IPS-NIHi7 (cell line): ENCODE results near the gene GEMIN4.
"Not testable (repeated sequence)": the region's sequence is repeated elsewhere in the genome, so short reads cannot be mapped to it uniquely, and the experiment has no call there.

ENCODE experiments used
- DNase-seq: peaks from one replicate; pipeline ENCODE4 v3.0.0; 2012; ENCODE audit warnings: mixed read lengths; ENCODE audit errors: extremely low spot score

Gene GEMIN4

DNA sequence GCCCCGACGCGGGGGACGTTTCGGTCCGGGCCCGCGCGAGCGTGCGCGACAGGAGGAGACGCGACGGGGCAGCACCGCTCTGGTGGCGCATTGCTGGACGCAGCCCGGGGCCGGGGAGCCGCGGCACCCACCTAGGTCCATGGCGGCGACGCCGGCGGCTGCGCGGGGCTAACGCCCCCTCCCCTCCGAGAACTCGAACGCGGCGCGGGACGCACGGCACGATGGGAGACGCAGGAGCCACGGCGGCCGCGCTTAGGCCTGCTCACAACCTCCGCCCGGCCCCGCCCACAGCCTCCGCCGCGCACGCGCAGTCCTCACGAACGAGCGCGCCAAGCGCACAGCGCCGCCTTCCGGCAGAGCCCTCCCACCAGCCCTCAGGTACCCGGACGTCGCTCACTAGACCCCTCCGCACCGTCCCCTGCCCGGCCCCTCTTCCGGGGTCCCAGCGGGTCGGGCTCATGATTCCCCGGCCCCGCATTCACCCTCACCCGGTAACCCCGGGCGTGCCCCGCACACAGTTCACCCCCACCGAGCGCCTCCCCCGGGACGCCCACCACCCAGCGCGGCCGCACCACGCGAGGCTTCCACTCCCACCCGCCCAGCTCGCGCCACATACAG lies at the start of gene GEMIN4:
TSS of gene GEMIN4 (minus strand) at position 263 of the 618 bp plus-strand sequence. CDS start at position 141, 122 bp downstream.
- DNase-seq = peak; percentile 98

- no peak for DNase-seq
Observed at GRCh38 chr17:801660-802059, 49.6 kb upstream of the GEMIN4 start.

GRCh38 chr17:800446-801242 lies 48.6 kb upstream of the GEMIN4 start:
- no peak for DNase-seq

- no peak for DNase-seq
Observed at GRCh38 chr17:799261-799660, 47.2 kb upstream of the GEMIN4 start.

DNA sequence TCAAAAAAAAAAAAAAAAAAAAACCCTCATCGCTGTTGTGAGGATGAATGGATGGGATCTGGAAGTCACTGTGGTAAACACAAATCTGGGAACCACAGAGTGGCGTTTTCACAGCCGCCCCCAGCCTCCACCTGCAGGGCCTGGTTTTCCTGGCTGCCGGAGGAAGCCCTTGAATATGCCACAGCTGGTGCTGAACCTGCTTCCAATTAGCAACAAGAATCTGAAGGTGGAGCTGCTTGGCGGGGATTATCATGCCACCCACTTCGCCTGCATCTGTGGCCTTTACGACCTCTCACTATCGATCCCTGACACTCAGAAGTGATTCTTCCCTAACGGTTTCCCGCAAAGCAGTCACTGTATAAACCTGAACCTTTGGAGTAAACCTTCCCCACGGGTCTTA lies 46.2 kb upstream of the GEMIN4 start:
- DNase-seq = no peak

DNA sequence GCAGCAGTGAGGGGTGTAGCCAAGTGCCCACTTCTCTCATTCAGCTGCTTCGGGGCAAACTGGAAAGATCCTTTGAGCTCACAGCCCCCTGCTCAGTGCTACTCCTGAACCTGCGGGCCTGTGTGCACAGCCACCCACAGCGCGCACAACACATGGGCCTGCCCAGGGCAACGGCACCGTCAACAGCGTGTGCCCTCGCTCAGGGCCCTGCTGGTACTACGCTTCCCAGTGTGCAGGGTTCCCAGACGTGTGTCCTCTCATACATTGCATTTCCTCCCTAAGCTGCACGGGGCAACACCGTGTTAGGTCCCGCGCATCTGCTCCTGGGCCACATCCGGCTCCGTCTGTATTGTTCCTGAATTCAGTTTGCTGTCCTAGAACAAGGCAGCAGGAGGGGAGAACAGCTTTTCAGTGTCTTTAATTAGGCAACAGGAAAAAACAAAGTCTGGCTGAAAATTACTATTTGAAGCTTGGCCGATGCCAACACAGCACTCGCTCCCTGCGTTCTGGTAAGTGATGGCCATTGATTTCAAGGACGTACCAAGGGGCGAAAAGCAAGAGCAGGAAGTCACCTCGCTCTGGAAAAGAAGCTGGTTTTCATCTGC lies 45.3 kb upstream of the GEMIN4 start:
- DNase-seq = no peak

GRCh38 chr17:796609-797008 lies 44.5 kb upstream of the GEMIN4 start:
- DNase-seq = no peak

DNA sequence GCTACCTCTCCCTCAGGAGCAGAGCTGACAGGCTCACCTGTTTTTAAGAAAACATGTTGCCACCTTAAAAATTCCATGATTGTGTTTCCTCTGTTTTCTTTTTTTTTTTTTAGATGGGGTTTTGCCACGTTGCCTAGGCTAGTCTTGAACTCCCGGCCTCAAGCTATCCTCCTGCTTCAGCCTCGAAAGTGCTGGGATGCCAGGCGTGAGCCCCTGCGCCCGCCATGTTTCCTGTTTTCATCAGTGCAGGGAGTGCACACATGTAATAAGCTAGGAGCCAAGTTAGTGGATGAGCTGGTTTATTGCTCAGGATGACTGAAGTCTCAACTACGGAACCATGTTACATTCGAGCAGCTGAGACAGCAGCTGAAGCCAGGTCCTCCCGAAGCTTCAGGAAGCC lies 43.7 kb upstream of the GEMIN4 start:
- no peak for DNase-seq

DNA sequence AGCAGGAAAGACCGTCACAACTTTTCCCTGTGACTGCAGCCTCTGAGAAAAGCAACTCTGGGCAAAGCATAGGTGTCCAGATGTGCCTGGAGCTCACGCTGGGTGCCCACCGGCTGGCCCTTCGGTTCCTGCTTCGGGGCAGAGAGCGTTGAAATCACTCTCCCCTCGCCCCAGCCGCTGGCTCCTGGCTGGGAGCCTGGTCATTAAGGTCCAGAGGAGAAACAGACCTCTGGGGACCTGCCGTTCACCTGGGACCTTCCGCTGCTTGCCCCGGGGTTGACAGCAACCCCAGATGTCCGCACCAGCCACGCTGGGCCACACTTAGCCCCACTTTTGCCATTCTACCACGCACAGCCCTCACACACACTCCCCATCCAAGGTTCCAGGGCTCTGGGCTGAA lies 43.2 kb upstream of the GEMIN4 start:
- no peak for DNase-seq

- peak; percentile 85 for DNase-seq
Observed at GRCh38 chr17:794876-795275, 42.8 kb upstream of the GEMIN4 start.

GRCh38 chr17:792277-792676 lies 40.2 kb upstream of the GEMIN4 start:
- DNase-seq = no peak

DNA sequence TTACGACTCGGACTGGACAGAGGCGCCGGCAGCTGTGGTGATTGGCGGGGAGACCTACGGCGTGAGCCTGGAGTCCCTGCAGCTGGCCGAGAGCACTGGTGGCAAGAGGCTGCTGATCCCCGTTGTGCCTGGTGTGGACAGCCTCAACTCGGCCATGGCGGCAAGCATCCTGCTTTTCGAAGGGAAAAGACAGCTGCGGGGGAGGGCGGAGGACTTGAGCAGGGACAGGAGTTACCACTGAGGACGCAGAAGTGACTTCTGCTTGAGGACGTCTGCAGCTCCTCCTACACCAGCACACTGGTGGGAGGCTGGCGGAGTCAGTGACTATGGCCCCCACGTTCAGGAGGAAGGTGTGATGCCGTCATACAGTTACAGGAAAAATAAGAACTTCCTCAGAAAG lies 39.8 kb upstream of the GEMIN4 start:
- DNase-seq = no peak

DNA sequence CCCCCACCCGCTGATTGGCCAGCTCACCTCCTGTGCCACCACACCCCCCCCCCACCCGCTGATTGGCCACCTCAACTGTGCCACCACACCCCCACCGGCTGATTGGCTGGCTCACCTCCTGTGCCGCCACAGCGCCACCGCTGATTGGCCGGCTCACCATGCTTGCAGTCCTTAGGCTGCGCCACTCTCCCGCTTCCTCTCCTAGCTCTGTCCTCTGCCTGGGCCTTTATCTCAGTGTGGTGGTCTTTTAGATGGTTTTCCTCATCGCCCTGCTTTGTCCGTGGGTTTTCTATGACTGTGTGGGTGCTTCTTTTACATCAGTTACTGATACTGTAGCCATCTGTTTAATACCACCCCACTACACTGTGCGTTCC lies 38.8 kb upstream of the GEMIN4 start:
- not testable (repeated sequence) for DNase-seq

- peak; percentile 54 for DNase-seq
Observed at GRCh38 chr17:789931-790873, 38.1 kb upstream of the GEMIN4 start.

DNA sequence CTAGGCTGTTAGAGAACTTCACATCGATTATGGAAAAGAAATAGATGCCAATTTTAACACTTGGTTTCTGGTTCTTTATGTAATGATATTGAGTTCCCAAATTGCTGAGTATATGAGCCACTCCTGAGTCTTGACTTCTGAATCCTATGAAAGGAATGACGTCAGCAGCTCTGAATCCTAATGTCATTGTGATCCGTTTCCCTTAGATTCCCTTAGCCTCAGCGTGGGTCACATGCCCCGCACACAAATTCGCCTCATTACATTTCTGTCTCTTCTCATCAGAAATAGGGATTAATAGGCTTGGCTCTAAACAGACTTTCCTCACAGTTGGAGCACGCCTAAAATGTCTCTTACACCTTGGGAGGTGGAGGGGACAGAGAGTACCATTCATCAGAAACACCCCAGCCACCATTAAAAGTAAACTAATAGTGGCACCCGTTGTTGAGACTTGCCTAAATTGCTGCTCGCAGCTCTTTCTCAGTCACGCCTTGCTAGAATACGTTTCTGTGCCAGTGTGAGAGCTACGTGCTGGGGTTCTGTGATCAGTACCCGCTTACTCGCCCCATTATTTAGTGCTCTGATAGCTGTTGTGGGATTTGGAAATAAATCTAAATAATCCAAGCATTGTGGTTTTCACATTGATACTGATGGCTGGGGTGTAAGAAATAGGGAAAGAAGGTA lies 37.2 kb upstream of the GEMIN4 start:
- DNase-seq = no peak

DNA sequence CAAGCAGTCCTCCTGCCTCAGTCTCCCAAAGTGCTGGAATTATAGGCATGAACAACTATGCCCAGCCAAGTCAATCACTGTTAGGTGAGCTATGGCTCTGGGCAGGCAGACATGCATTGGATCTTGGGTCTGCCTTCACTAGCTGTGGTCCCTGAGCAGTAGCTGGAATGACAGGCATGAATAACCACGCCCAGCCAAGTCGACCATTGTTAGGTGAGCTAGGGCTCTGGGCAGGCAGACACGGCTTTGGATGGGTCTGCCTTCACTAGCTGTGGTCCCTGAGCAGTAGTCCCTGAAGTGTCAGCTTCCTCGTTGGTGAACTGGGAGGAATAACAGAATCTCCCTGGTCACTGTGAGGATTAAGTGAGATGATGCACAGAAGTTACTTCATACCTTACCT lies 36.5 kb upstream of the GEMIN4 start:
- DNase-seq = no peak

- no peak for DNase-seq
Observed at GRCh38 chr17:787641-788221, 35.7 kb upstream of the GEMIN4 start.

GRCh38 chr17:785901-786300 lies 33.8 kb upstream of the GEMIN4 start:
- not testable (repeated sequence) for DNase-seq

DNA sequence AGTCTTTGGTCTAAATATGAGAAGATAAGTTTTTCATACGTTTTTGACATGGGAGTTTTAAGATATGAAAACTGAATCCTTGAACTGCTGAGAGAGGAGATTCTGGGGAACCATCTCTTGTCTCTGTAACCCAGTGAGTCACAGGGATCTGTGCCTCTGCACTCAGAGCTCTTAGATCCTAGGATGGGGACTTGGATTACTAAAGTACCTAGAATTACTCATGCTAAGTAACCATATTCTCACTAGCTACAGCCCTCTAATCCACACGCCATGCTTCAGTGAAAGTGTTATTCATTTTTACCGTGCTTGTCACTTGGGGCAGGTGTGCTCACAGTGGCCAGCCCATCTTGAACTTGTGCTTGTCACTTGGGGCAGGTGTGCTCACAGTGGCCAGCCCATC lies 32.1 kb upstream of the GEMIN4 start:
- no peak for DNase-seq

DNA sequence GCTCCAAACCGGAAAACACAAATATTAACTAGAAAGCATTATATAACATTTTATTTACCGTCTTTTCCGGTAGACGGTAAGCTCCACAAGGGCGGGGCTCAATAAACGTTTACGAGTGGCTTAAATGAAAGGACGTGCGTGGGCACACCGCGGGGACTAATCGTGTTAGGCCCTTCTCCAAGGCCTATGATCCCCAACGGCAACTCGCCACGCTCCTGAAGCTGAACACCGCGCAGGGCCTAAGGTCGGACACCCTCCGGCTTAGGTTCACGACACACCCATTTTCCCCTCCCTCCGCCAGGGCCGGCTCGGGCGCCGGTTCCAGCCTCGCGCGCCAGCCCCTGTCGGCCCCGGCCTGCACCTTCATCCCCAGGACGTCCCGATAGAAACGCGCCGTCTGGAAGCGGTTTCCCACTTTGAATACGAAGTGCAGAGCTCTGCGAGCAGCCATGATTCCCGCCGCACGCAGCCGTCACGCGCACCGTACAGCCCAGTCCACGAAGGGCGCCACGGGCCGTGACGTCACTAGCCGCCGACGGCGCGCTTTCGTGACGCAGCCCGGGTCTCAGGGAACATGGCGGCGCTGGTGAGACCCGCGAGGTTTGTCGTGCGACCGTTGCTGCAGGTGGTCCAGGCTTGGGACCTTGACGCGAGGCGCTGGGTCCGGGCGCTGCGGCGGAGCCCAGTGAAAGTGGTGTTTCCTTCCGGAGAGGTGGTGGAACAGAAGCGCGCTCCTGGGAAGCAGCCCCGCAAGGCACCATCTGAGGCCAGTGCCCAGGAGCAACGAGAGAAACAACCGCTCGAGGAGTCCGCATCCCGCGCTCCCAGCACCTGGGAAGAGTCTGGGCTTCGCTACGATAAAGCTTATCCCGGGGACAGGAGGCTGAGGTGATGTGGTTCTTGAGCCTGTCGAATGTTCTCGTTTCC lies 30.0 kb upstream of the GEMIN4 start, which contains the start of the genes GLOD4 and MRM3:
TSS of gene GLOD4 (minus strand) at position 476 of the 927 bp plus-strand sequence. CDS start at position 451, 25 bp downstream.
TSS of gene MRM3 (plus strand) at position 549 of the 927 bp plus-strand sequence. CDS start at position 575, 26 bp downstream.
- DNase-seq = peak; percentile 93
